ENCODE data around the gene CDC42BPB. TPM values are rescaled to one million over a fixed set of nuclear protein-coding genes. Genes with fewer than 3 reads are reported as not detected.

CDC42BPB gene
- total and polyA plus RNA-seq, 2 of the 13 experiments (the other 11 are each of a cell fraction or from before 2014, with no cell fraction given), result 19.7 to 32.3 TPM

- TF ChIP-seq ZNF772 (CRISPR knock-in tag; IDR thresholded peaks at IDR 0.05) (0 out of 2 replicates have a peak, but pooled peaks have one; percentile 30), IRF1 (CRISPR knock-in tag; IDR thresholded peaks at IDR 0.05; ENCODE audit: low read depth) (no peak), ZNF354B (CRISPR knock-in tag; IDR thresholded peaks at IDR 0.05) (no peak), ZBTB7A (CRISPR knock-in tag; IDR thresholded peaks at IDR 0.05) (peak; percentile 84; the same call in 1 of the 2 replicates), ZNF18 (CRISPR knock-in tag; IDR thresholded peaks at IDR 0.05; ENCODE audit: insufficient replicate concordance) (no peak), BCL6 (CRISPR knock-in tag; IDR thresholded peaks at IDR 0.05) (0 out of 2 replicates have a peak, but pooled peaks have one; percentile 28), ZKSCAN5 (CRISPR knock-in tag; IDR thresholded peaks at IDR 0.05) (no peak), PCBP1 (IDR thresholded peaks at IDR 0.05; ENCODE audit: borderline replicate concordance, low read depth, low read length) (0 out of 2 replicates have a peak, but pooled peaks have one; percentile 41), CBX1 (IDR thresholded peaks at IDR 0.05; ENCODE audit: low read depth) (peak; percentile 14), CCAR2 (optimal IDR thresholded peaks at IDR 0.05; ENCODE audit: low read depth, low read length) (peak; percentile 33), SMAD1 (CRISPR knock-in tag; IDR thresholded peaks at IDR 0.05; ENCODE audit: borderline replicate concordance, low read depth) (no peak), ZNF7 (CRISPR knock-in tag; IDR thresholded peaks at IDR 0.05) (0 out of 2 replicates have a peak, but pooled peaks have one; percentile 29), SNAI1 (CRISPR knock-in tag; IDR thresholded peaks at IDR 0.05; ENCODE audit: borderline replicate concordance) (0 out of 2 replicates have a peak, but pooled peaks have one; percentile 23), REST (IDR thresholded peaks at IDR 0.05; ENCODE audit: borderline replicate concordance in 1 of 2, low read depth in 1 of 2, low read length in 2 of 2) (no peak)
- TF ChIP-seq, protein P1, sequence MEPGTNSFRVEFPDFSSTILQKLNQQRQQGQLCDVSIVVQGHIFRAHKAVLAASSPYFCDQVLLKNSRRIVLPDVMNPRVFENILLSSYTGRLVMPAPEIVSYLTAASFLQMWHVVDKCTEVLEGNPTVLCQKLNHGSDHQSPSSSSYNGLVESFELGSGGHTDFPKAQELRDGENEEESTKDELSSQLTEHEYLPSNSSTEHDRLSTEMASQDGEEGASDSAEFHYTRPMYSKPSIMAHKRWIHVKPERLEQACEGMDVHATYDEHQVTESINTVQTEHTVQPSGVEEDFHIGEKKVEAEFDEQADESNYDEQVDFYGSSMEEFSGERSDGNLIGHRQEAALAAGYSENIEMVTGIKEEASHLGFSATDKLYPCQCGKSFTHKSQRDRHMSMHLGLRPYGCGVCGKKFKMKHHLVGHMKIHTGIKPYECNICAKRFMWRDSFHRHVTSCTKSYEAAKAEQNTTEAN (CRISPR knock-in tag; conservative IDR thresholded peaks at IDR 0.05), result peak; percentile 69
- TF ChIP-seq, protein P2, sequence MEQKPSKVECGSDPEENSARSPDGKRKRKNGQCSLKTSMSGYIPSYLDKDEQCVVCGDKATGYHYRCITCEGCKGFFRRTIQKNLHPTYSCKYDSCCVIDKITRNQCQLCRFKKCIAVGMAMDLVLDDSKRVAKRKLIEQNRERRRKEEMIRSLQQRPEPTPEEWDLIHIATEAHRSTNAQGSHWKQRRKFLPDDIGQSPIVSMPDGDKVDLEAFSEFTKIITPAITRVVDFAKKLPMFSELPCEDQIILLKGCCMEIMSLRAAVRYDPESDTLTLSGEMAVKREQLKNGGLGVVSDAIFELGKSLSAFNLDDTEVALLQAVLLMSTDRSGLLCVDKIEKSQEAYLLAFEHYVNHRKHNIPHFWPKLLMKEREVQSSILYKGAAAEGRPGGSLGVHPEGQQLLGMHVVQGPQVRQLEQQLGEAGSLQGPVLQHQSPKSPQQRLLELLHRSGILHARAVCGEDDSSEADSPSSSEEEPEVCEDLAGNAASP (CRISPR knock-in tag; IDR thresholded peaks at IDR 0.05; ENCODE audit: borderline replicate concordance), result peak; percentile 29; the same call in 1 of the 2 replicates
Measured at GRCh38 chr14:103103461-103104388, 46.4 kb upstream of the CDC42BPB start (continued).
